Mucosa of stomach (tissue), 1 donor: ENCODE results near the gene CRADD.

Experiments used
- H3K27me3 ChIP-seq: one replicate; pipeline ENCODE4 v1.7.0; 2013; ENCODE audit warnings: mild to moderate bottlenecking, low read length; ENCODE audit not compliant: control insufficient read depth, insufficient read depth
- H3K36me3 ChIP-seq: one replicate; pipeline ENCODE4 v1.7.0; 2013; ENCODE audit warnings: low read length; ENCODE audit not compliant: control insufficient read depth, insufficient read depth
- H3K4me1 ChIP-seq: one replicate; pipeline ENCODE4 v1.7.0; 2013; ENCODE audit warnings: mild to moderate bottlenecking, low read length; ENCODE audit not compliant: control insufficient read depth, insufficient read depth
- H3K4me3 ChIP-seq: one replicate; pipeline ENCODE4 v1.7.0; 2013; ENCODE audit warnings: low read length
- H3K9ac ChIP-seq: one replicate; pipeline ENCODE4 v1.7.0; 2013; ENCODE audit warnings: mild to moderate bottlenecking, low read length, moderate library complexity
- H3K9me3 ChIP-seq: one replicate; pipeline ENCODE4 v1.7.0; 2013; ENCODE audit warnings: mild to moderate bottlenecking, low read length, moderate library complexity; ENCODE audit not compliant: control insufficient read depth
- donor health status: Pancreatic carcinoma.

CRADD gene

DNA sequence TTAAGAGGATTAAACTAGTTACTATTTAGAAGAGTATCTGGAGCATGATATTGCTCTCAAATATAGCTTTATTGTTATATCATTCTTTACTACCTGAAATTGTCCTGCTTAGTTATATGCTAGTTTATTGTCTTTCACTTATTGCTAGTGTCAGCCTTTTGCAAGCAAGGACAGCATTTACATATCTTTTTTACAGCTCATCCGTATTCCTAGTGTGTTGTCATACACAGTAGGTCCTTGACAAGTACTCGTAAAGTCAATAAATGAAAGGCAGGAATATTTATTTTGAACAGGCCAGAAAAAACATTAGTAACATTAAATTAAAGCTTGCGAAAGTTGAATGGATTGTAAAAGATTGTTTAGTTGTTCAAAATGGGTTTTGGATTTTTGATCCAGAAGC lies 35.0 kb downstream of the CRADD start:
- Histone ChIP-seq H3K27me3 (no peaks in the 10 kb centered on the region), H3K9ac (no peak overlapping the region), H3K9me3 (no peaks in the 10 kb centered on the region), H3K4me3 (no peak overlapping the region), H3K4me1 (no peaks in the 10 kb centered on the region), H3K36me3 (no peaks in the 10 kb centered on the region)

DNA sequence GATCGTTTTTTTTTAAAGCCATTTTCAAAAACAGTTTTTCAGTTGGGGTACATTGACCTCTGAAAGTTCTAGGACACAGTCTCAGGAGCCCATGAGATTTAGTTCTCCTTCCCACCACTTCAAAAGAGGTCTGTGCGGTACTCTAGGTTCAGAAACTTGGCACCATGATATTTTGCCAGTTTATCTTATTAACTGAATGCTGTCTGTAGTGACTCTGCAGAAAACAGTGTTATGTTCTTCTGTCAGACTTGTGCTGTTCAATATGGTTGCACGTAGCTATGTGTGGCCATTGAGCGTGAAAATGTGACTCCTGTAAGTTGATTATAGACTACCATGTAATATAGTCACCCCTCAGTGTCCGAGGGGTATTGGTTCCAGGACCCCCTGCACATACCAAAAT lies 35.9 kb downstream of the CRADD start:
- Histone ChIP-seq H3K4me1 (no peaks in the 10 kb centered on the region), H3K4me3 (no peak overlapping the region), H3K9me3 (no peaks in the 10 kb centered on the region), H3K27me3 (no peaks in the 10 kb centered on the region), H3K36me3 (no peaks in the 10 kb centered on the region), H3K9ac (no peak overlapping the region)

DNA sequence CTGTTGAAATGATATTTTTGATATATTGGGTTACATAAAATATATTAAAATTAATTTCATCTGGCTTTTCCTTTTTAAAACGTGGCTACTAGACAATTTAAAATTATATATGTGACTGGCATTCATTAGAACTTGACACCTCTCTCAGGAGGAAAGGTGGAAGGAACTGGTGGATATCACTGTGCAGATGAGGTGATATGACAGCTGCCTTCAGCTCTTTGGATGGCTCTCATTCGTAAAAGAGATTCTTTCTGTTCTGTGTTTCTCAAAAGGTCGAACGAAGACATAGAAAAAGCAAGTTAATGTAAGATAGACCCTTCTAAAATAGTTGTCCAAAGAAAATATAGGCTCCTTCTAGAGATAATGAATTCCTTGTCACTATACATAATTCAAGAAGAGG lies 36.6 kb downstream of the CRADD start:
- H3K9me3 ChIP-seq: no peaks in the 10 kb centered on the region
- no peaks in the 10 kb centered on the region for H3K36me3 ChIP-seq
- no peaks in the 10 kb centered on the region for H3K4me1 ChIP-seq
- no peak overlapping the region for H3K4me3 ChIP-seq
- no peaks in the 10 kb centered on the region for H3K27me3 ChIP-seq
- H3K9ac ChIP-seq: no peak overlapping the region

DNA sequence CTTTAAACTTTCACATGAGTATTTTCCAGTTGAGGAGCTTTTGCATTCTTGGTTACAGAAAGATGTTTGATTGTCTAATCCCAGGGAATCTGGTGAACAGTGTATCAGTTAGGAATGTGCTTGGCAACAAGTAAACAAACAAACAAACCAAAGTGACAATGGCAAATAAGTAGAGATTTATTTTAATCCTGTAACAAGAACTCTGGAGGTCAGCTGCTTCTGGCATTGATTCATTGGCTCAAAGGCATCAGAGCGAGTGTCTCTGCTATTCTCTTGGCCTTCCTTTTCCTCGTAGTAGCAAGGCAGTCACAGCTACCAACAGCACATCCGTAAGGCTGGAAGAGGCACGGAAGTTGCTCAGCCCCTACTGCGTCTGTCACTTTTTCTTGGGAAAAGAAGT lies 37.2 kb downstream of the CRADD start:
- no peak overlapping the region for H3K4me3 ChIP-seq

DNA sequence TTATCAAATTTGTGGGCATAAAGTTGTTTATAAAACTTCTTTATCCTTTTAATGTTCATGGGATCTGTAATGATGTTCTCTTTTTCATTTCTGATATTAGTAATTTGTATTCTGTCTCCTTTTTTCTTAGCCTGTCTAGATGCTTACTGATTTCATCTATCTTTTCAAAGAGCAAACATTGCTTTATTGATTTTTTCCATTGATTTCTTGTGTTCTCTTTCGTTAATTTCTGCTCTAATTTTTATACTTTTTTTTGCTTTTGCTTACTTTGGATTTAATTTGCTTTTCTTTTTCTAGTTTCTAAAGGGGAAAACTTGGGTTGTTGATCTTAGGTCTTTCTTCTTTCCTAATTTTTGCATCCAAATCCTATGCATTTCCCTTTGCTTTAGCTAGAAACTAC lies 42.5 kb downstream of the CRADD start:
- Histone ChIP-seq H3K4me1 (no peaks in the 10 kb centered on the region), H3K36me3 (no peaks in the 10 kb centered on the region), H3K27me3 (no peaks in the 10 kb centered on the region), H3K9ac (no peak overlapping the region), H3K4me3 (no peak overlapping the region), H3K9me3 (peaks cover 5% of the 10 kb centered on the region)

More for the DNA sequence above, 37.2 kb downstream of the CRADD start:
- H3K4me1 ChIP-seq: no peaks in the 10 kb centered on the region
- H3K36me3 ChIP-seq: no peaks in the 10 kb centered on the region
- H3K9ac ChIP-seq: no peak overlapping the region
- no peaks in the 10 kb centered on the region for H3K27me3 ChIP-seq
- no peaks in the 10 kb centered on the region for H3K9me3 ChIP-seq

DNA sequence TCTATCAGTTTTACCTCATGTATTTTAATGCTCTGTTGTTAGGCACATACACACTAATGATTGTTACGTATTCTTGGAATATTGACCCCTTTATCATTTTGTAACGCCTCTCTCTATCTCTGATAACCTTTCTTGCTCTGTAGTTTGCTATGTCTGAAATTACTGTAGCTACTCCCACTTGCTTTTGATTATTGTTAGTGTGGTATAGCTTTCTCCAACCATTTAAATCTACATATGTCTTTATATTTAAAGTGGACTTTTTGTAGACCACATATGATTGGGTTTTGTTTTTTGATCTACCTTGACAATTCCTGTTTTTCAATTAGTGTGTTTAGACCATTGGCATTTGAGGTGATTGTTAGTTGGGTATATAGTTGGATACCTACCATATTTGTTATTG lies 43.4 kb downstream of the CRADD start:
- H3K4me1 ChIP-seq: no peaks in the 10 kb centered on the region
- no peak overlapping the region for H3K9ac ChIP-seq
- H3K36me3 ChIP-seq: no peaks in the 10 kb centered on the region
- peaks cover 5% of the 10 kb centered on the region for H3K9me3 ChIP-seq
- no peaks in the 10 kb centered on the region for H3K27me3 ChIP-seq
- no peak overlapping the region for H3K4me3 ChIP-seq

DNA sequence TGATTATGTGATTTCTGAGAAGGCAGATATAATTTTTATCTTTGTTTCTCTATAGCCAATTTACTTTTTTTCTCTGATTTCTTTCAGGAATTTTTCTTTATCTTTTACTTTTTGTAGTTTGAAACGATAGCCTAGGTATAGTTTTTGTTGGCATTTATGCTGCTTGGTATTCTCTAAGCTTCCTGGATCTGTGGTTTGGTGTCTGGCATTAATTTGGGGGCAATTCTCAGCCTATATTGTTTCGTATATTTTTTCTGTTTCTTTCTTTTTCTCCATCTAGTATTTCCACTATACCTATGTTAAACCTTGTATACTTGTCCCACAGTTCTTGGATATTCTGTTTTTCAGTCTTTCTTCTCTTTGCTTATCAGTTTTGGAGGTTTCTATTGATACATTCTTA lies 45.0 kb downstream of the CRADD start:
- H3K9ac ChIP-seq: no peak overlapping the region
- no peaks in the 10 kb centered on the region for H3K27me3 ChIP-seq
- no peak overlapping the region for H3K4me3 ChIP-seq
- no peaks in the 10 kb centered on the region for H3K36me3 ChIP-seq
- H3K4me1 ChIP-seq: peaks cover under 1% of the 10 kb centered on the region
- H3K9me3 ChIP-seq: peaks cover 5% of the 10 kb centered on the region

DNA sequence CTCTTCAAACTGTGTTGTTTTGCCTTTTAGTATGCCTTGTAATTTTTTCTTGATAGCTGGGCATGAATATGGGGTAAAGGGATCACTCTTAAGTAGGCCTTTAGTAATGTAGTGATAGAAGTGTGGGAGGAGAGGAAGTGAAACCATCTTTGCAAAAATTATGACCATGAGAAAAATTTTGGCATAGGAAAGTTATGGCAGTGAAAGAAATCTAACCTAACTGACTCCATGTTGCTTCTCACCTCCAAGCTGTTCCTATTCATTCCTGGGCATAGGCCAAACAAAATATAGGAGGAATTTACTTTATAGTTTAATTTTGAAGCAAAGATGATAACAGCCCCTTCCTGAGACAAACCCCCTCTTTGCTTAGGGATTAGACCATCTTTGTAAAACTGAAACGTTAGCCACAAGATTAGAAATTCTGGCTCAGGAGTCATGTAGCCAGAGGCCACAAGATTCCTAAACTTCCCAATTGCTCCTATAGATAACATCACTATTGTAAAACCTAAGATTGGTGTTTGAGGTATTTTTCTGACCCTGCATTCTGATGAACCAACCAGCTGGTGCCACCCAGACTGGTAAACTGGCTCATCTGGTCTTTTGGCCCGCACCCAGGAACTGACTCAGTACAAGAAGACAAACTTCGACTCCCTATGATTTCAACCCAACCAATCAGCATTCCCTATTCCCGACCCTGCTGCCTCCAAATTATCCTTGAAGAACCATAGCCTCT lies 45.8 kb downstream of the CRADD start:
- Histone ChIP-seq H3K9ac (no peak overlapping the region), H3K27me3 (no peaks in the 10 kb centered on the region), H3K9me3 (peaks cover 5% of the 10 kb centered on the region), H3K36me3 (no peaks in the 10 kb centered on the region), H3K4me1 (peaks cover 9% of the 10 kb centered on the region), H3K4me3 (no peak overlapping the region)

DNA sequence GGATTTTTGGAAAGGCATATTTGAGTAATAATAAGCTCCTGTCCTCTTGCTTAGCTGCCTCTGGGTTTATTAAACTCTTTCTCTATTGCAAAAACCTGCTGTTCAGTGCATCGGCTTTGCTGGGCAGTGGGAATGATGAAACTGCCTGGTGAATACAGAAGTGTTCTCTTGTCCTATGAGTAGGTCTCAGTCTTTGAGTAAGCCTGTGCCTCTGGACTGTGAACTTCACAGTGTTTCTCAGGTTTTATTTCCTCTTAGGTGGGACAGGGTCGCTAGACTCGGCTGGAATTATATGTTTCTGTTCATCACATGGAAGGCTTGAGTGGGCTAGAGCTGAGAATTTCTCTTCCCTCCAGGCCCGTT lies 46.4 kb downstream of the CRADD start:
- Histone ChIP-seq H3K4me3 (no peak overlapping the region), H3K36me3 (no peaks in the 10 kb centered on the region), H3K9me3 (peaks cover 5% of the 10 kb centered on the region), H3K9ac (no peak overlapping the region), H3K27me3 (no peaks in the 10 kb centered on the region), H3K4me1 (peaks cover 10% of the 10 kb centered on the region)

DNA sequence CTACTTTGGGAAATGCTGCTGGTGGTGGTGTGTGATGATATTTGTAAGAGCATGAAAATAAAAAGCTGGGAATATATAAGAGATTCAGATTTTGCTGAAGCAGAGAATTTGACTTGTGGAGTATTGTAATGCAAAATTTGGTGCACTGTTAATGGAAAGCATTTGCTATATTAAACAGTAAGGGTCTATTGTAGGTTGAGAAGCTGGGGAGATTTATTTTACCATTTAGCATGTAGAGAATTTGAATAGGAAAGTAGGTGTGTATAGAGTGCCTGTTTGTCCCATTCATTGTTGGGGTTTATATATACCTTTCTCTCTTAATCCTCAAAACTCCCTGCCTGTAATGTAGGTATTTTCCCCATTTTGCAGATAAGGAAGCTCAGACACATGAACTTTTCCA lies 48.4 kb downstream of the CRADD start:
- Histone ChIP-seq H3K4me3 (no peak overlapping the region), H3K4me1 (peaks cover 14% of the 10 kb centered on the region), H3K9me3 (peaks cover 1% of the 10 kb centered on the region), H3K9ac (no peak overlapping the region), H3K27me3 (no peaks in the 10 kb centered on the region), H3K36me3 (no peaks in the 10 kb centered on the region)

DNA sequence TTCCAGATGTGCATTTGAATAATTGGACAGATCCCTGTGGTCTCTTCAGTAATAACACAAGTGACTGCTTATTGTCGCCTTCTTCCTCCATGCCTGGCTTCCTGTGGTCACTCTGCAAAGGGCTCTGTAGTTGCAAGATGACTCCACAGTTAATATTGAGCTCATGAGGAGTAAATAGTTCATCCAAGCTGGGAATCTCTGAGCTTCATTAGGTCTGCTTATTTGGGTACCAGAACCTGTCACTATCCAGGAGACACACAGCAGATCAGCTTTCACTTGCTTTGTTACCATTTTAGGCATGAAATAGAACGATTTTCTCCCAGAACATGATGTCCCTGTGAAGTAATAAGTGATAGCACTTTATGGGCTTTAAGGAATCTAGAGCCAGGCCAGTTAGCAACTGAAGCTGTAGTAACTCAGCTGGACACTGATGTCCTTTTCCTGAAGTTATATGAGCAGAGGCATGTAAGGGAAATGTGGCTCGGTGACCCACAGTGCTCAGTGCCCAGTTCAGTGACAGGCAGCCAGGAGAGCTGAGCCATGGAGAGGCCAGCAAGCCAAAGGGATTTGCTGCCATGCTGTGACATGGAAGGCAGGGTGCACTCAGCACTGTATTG lies 50.1 kb downstream of the CRADD start:
- Histone ChIP-seq H3K27me3 (no peaks in the 10 kb centered on the region), H3K9me3 (no peaks in the 10 kb centered on the region), H3K36me3 (no peaks in the 10 kb centered on the region), H3K9ac (no peak overlapping the region), H3K4me1 (peaks cover 14% of the 10 kb centered on the region), H3K4me3 (no peak overlapping the region)

DNA sequence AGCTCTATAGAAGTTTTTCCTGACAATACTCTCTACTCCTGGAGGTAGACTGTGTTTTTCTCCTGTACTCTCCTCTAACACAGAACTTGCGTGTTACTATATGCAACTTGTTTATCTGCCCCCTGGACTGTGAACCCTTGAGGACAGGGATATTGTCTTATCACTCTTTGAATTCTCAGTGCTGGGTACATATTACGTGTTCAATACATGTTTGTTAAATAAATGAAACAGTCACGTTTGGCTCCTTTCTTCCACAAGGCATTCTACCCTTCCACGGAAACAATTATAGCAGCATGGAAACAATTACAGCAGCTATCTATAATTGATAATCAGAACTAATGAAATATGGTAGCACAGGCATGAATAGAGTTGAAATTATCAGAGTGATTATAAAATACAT lies 50.7 kb downstream of the CRADD start:
- Histone ChIP-seq H3K9me3 (no peaks in the 10 kb centered on the region), H3K27me3 (no peaks in the 10 kb centered on the region)

More for the DNA sequence above, 50.7 kb downstream of the CRADD start:
- no peak overlapping the region for H3K4me3 ChIP-seq
- no peak overlapping the region for H3K9ac ChIP-seq
- no peaks in the 10 kb centered on the region for H3K36me3 ChIP-seq
- H3K4me1 ChIP-seq: peaks cover 14% of the 10 kb centered on the region
